SK-N-DZ (cell line): ENCODE results near the gene MRTFB.

ENCODE experiments used
- DNase-seq: peaks from one replicate; pipeline ENCODE4 v3.0.0-alpha.2; 2015; ENCODE audit warnings: low spot score

MRTFB gene

GRCh38 chr16:14285513-14286367, 214.6 kb downstream of the MRTFB start:
- peak; percentile 96 for DNase-seq

GRCh38 chr16:14286368-14287230, 215.5 kb downstream of the MRTFB start:
- no peak for DNase-seq

GRCh38 chr16:14289692-14290340, 218.7 kb downstream of the MRTFB start:
- DNase-seq: no peak

GRCh38 chr16:14291286-14291685, 220.2 kb downstream of the MRTFB start:
- DNase-seq: no peak

- no peak for DNase-seq
Observed at GRCh38 chr16:14292051-14292825, 221.1 kb downstream of the MRTFB start.

- DNase-seq: no peak
Observed at GRCh38 chr16:14296663-14297062, 225.5 kb downstream of the MRTFB start.

- DNase-seq: no peak
Observed at GRCh38 chr16:14298374-14299122, 227.4 kb downstream of the MRTFB start.

- DNase-seq: peak; percentile 80
Observed at GRCh38 chr16:14300705-14301168, 229.6 kb downstream of the MRTFB start.

GRCh38 chr16:14301169-14302030, 230.3 kb downstream of the MRTFB start:
- DNase-seq: no peak

GRCh38 chr16:14302031-14302398, 230.9 kb downstream of the MRTFB start:
- no peak for DNase-seq

- no peak for DNase-seq
Observed at GRCh38 chr16:14302399-14303181, 231.5 kb downstream of the MRTFB start.

GRCh38 chr16:14303182-14303618, 232.1 kb downstream of the MRTFB start:
- DNase-seq: no peak

- no peak for DNase-seq
Observed at GRCh38 chr16:14303639-14304394, 232.7 kb downstream of the MRTFB start.

- no peak for DNase-seq
Observed at GRCh38 chr16:14304891-14305460, 233.9 kb downstream of the MRTFB start.

- DNase-seq: no peak
Observed at GRCh38 chr16:14306485-14307058, 235.5 kb downstream of the MRTFB start.

GRCh38 chr16:14307059-14307526, 236.0 kb downstream of the MRTFB start:
- DNase-seq: no peak
